ENCODE measurements around the gene ZPR1.

Gene ZPR1

GRCh38 chr11:116796548-116796947, 8.7 kb upstream of the ZPR1 start:
- ChIA-PET POLR2A (no interaction called here), CTCF (interaction anchor here (1.0 to 12.3 kb wide), 3 partner anchors 10 to 306 kb away, joined by 5 to 472 read pairs (median 120); partner anchors contain the start of genes APOA1 and SIK3)
- DNase-seq (ENCODE audit: low read depth, low spot score), result no peak
- no peak overlapping the region for H3K4me3 ChIP-seq (ENCODE audit: low read depth, low read length)
- no peak for TF ChIP-seq CTCF (IDR thresholded peaks at IDR 0.05; ENCODE audit: insufficient read depth, low read length, missing control alignments)

- POLR2A ChIA-PET, result no interaction called here
- no peak for DNase-seq (ENCODE audit: low read depth, low spot score)
- CTCF ChIA-PET, result interaction anchor here (1.3 to 12.3 kb wide), 5 partner anchors 40 to 433 kb away, joined by 4 to 472 read pairs (median 119); partner anchors contain the start of genes APOA1, PCSK7 and SIK3
- H3K4me3 ChIP-seq (ENCODE audit: low read depth, low read length), result no peak overlapping the region
- TF ChIP-seq CTCF (IDR thresholded peaks at IDR 0.05; ENCODE audit: insufficient read depth, low read length, missing control alignments), result no peak
These were observed 7.0 kb upstream of the ZPR1 start for GRCh38 chr11:116794851-116795250.

- H3K4me3 ChIP-seq (ENCODE audit: low read depth, low read length), result no peak overlapping the region
- no peak for DNase-seq (ENCODE audit: low read depth, low spot score)
- POLR2A ChIA-PET, result no interaction called here
- TF ChIP-seq CTCF (IDR thresholded peaks at IDR 0.05; ENCODE audit: insufficient read depth, low read length, missing control alignments), result no peak
- CTCF ChIA-PET, result interaction anchor here (0.7 to 12.3 kb wide), 9 partner anchors 14 to 434 kb away, joined by 3 to 472 read pairs (median 20); partner anchors contain the start of genes APOA1, PCSK7 and SIK3
These were observed 5.9 kb upstream of the ZPR1 start for GRCh38 chr11:116793772-116794097.

GRCh38 chr11:116792869-116793771, 5.3 kb upstream of the ZPR1 start:
- no peak for TF ChIP-seq CTCF (IDR thresholded peaks at IDR 0.05; ENCODE audit: insufficient read depth, low read length, missing control alignments)
- ChIA-PET POLR2A (no interaction called here), CTCF (interaction anchor here (0.7 to 12.3 kb wide), 17 partner anchors 10 to 435 kb away, joined by 3 to 472 read pairs (median 13); partner anchors contain the start of genes APOA1, PCSK7 and SIK3)
- H3K4me3 ChIP-seq (ENCODE audit: low read depth, low read length), result no peak overlapping the region
- no peak for DNase-seq (ENCODE audit: low read depth, low spot score)

- H3K4me3 ChIP-seq (ENCODE audit: low read depth, low read length), result no peak overlapping the region
- TF ChIP-seq CTCF (IDR thresholded peaks at IDR 0.05; ENCODE audit: insufficient read depth, low read length, missing control alignments), result no peak
- POLR2A ChIA-PET, result no interaction called here
- DNase-seq (ENCODE audit: low read depth, low spot score), result no peak
- CTCF ChIA-PET, result interaction anchor here (0.9 to 12.3 kb wide), 24 partner anchors 8 to 436 kb away, joined by 3 to 472 read pairs (median 12); partner anchors contain the start of genes APOA1, PCSK7 and SIK3
These were observed 4.5 kb upstream of the ZPR1 start for GRCh38 chr11:116792144-116792868.

- ChIA-PET CTCF (interaction anchor here (0.7 to 12.3 kb wide), 46 partner anchors 8 to 436 kb away, joined by 3 to 472 read pairs (median 8); partner anchors contain the start of genes APOA1, APOA4, APOC3 and BUD13), POLR2A (interaction anchor here (1.0 to 1.5 kb wide), 3 partner anchors 44 to 408 kb away, joined by 3 to 5 read pairs (median 3); no protein-coding TSS in a partner anchor)
- no peak for DNase-seq (ENCODE audit: low read depth, low spot score)
- H3K4me3 ChIP-seq (ENCODE audit: low read depth, low read length), result no peak within 1 kb of the TSS
- TF ChIP-seq CTCF (IDR thresholded peaks at IDR 0.05; ENCODE audit: insufficient read depth, low read length, missing control alignments), result no peak
These were observed 4.0 kb upstream of the ZPR1 start, which contains the start of gene APOA5 for GRCh38 chr11:116791813-116792143. TSS of gene APOA5 (minus strand) at chr11:116791879. CDS start at chr11:116791860, 19 bp downstream.
